Glomerular visceral epithelial cell (primary cell): Measurements from ENCODE around the gene CCDC12.

ENCODE experiments used
- DNase-seq: peaks from one replicate; pipeline ENCODE4 v3.0.0-alpha.2; 2016; ENCODE audit errors: extremely low spot score

CCDC12 gene

DNA sequence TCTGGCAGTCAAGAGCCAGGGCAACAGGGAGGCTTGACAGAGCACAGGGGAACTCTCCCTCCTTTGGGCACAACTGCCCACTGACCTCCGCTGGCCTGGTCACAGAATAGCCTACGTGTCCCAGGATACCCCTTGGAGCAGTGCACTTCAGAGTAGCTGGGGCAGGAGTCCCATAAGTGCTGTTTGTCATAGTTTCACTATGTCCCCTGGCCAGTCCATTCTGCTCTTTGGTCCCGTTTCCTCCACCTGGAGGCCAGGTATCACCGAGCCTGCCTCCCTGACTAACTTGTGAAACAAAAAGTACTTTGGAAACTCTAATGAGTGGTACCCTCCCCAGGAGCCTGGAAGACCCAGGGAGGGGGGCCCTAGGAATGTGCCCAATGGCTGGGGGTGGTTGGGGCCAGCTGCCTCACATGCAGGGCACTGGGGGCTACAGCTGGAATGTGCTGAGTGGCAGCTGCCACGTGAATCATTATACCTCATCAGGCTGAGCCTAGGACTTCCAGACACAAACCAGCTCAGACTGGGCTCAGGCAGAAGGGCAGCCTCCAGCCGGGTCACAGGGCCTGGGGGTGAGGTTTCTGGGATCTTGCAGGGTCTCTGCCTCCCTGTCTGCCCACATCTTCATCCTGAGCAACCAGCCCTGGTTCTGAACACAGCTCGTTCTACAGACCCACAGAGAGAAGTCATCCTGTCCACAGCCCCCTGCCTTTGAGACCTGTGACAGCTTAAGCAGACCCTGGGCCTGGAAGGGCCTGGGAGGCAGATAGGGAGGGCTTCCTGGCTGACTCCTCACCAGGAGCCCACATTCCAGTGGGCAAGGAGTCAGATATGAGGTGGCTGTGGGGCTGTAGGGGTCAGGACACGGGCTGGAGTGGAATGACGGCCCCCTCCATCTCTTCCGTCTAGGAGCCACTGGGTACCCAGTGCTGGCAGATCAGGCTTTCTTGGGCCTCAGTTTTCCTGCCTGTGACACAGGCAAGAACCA, 99.9 kb downstream of the CCDC12 start:
- peak; percentile 23 for DNase-seq

DNA sequence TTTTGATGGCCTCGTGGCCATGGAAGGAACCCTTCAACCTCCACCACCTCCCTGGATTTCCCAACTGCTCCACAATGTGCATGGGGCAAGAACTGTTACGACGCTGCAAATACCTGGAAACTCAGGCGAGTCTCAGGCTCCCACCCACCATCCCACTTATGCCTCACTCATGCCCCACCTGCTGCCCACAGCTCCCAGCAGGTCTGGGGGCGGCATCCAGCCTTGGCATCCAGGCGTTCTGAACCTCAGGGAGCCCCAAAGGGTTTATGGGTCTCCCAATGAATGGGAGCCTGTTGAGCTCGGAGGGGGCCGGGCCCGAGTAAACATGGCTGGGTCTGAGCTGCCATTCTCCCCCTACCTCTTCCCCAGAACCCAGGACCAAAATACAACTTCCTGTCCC, 101.0 kb downstream of the CCDC12 start:
- no peak for DNase-seq

GRCh38 chr3:46874430-46874829, 102.1 kb downstream of the CCDC12 start:
- no peak for DNase-seq

DNA sequence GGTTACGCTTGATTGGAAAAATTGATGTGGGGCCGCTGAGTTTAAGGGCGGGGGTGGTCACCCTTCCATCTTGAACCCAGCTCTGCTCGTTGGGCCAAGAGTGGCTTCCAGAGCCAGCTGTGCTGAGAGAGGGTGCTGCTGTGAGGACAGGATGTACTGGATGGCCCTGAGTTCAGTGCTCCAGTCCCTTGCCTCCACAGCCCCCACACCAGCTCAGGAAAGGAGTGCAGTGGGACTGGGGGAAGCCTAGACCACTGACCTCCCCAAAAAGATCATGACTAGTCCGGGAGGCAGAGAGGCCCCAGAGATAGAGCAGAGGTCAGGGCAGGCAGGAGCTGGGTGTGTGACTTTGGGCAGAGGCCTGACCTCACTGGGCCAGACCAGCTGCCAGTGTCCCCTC, 103.0 kb downstream of the CCDC12 start:
- no peak for DNase-seq
